ENCODE results near the gene ZBTB16.

DNA sequence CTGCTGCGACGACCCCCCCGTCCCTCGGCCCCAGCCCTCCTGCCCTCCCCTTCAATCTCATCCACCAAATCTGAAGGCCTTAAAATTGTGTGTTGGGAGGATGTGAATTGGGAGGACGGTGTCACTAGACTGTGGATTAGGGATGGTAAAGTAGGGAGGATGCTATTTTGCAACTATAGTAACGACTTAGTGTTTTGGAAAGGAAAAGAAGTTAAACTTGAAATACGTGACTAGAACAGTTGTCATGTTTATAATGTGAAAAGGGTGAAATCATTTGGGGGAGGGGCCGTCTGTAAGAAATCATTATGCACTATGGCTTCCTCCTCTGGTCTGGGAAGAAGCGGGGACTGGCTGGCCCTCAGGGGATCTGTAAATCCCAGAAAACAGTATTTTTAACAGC, 193.3 kb downstream of the ZBTB16 start:
- TF ChIP-seq POLR2A (IDR thresholded peaks at IDR 0.05; ENCODE audit: low read depth, low read length) (no peak), CTCF (conservative IDR thresholded peaks at IDR 0.05; ENCODE audit: low read depth, low read length) (no peak), MXI1 (IDR thresholded peaks at IDR 0.05; ENCODE audit: borderline replicate concordance, low read depth, low read length) (no peak), CEBPB (IDR thresholded peaks at IDR 0.05; ENCODE audit: low read depth, low read length) (no peak), MAFK (IDR thresholded peaks at IDR 0.05; ENCODE audit: low read depth, low read length) (no peak), MAZ (IDR thresholded peaks at IDR 0.05; ENCODE audit: borderline replicate concordance, low read depth, low read length) (no peak), ELK1 (IDR thresholded peaks at IDR 0.05; ENCODE audit: borderline replicate concordance, low read depth, low read length) (no peak), NFE2L2 (IDR thresholded peaks at IDR 0.05; ENCODE audit: low read depth, low read length) (no peak), RFX5 (IDR thresholded peaks at IDR 0.05; ENCODE audit: low read depth, low read length) (no peak), RAD21 (IDR thresholded peaks at IDR 0.05; ENCODE audit: low read length) (no peak), FOS (IDR thresholded peaks at IDR 0.05; ENCODE audit: low read depth, low read length) (no peak), SMC3 (IDR thresholded peaks at IDR 0.05; ENCODE audit: low read depth, low read length) (no peak), USF2 (IDR thresholded peaks at IDR 0.05; ENCODE audit: low read depth, low read length) (no peak), CHD1 (IDR thresholded peaks at IDR 0.05; ENCODE audit: low read depth, low read length) (no peak)

Measured in IMR-90 (cell line).